GM12891 (cell line): ENCODE results near the gene DENND11.

ENCODE experiments used
- PAX5 ChIP-seq: IDR thresholded peaks from 2 replicates; pipeline ENCODE4 v1.6.1; 2011; ENCODE audit warnings: low read length, moderate library complexity, mild to moderate bottlenecking; ENCODE audit not compliant: insufficient read depth, severe bottlenecking
- POLR2A ChIP-seq: IDR thresholded peaks from 2 replicates; pipeline ENCODE4 v1.6.1; 2011; ENCODE audit warnings: low read depth, low read length, control low read depth
- POLR2AphosphoS5 ChIP-seq: IDR thresholded peaks from 2 replicates; pipeline ENCODE4 v1.6.1; 2011; ENCODE audit warnings: low read depth, low read length, control low read depth

- TF ChIP-seq POLR2AphosphoS5 (no peak), POLR2A (no peak), PAX5 (no peak)
These were observed 37.3 kb upstream of the DENND11 start for GRCh38 chr7:141739250-141739649.
